ENCODE results near the gene PITPNC1.
"Not testable (repeated sequence)": the region's sequence is repeated elsewhere in the genome, so short reads cannot be mapped to it uniquely, and the experiment has no call there.

PITPNC1 gene

DNA sequence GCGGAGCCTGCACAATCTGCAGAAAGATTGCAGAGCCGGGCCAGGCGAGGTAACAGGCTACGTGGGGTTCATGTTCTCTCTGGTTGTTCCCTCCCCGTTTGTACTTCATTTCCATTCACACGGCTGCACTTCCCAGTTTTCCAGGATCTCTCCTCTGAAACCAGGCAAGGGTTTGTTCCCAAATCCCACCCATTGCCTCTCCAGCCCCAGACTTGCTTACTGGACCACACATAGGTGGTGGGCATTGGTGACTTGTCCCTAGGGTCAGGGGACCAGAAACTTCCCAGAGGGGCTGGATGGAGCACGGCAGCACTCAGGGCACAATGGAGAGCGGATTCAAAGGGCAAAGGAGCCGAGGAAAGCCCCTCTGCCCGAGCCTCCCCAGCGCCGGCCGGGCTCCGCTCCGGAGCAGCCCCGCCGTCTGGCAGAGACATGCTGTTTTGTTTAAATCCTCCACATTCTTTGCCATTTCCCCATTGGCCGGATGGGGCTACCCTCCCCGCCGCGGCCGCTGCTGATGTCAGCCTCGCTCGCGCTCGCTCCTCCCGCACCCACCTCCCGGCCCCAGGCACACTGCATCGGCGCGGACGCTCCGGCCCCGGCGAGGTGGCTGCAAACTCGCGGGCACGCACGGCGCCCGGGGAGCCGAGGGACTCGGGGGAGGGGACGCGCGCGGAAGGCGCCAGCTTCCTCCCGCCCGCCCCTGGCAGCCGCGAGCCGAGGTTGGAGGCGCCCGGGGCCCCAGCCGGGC, at the start of gene PITPNC1:
Gene PITPNC1 (plus strand): TSS at position 545 of the 751 bp plus-strand sequence.
- peak; percentile 58 to 66 for DNase-seq (ENCODE audit: low read depth in 2 of 2)

DNA sequence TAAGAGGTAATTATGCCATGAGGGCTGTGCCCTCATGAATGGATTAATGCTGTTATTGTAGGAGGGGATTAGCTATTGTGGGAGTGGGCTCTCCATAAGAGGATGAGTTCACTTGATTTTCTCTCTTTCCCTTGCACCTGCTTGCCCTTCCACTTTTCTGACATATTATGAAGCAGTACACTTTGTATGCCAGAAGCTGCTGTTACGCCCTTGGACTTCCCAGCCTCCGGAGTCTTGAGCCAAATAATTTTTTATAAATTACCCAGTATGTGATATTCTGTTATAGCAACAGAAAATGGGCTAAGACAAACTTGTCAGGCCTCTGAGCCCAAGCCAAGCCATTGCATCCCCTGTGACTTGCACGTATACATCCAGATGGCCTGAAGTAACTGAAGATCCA, 49.1 kb upstream of the PITPNC1 start:
- DNase-seq (ENCODE audit: low read depth in 2 of 2): no peak

DNA sequence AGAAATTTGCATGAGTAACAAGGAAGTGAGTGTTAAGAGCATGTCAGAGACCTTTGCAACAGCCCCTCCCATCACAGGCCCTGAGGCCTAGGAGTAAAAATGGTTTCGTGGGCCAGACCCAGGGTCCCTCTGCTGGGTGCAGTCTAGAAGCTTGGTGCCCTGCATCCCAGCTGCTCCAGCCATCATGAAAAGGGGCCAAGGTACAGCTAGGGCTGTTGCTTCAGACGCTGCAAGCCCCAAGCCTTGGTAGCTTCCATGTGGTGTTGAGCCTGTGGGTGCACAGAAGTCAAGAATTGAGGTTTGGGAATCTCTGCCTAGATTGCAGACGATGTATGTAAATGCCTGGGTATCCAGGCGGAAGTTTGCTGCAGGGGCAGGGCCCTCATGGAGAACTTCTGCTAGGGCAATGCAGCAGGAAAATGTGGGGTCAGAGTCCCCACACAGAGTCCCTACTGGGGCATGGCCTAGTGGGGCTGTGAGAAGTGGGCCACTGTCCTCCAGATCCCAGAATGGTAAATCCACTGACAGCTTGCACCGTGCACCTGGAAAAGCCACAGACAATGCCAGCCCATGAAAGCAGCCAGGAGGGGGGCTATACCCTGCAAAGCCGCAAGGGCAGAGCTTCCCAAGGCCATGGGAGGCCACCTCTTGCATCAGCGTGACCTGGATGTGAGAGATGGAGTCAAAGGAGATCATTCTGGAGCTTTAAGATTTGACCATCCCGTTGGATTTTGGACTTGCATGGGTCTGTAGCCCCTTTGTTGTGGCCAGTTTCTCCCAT, 45.5 kb upstream of the PITPNC1 start:
- not testable (repeated sequence) for DNase-seq (ENCODE audit: low read depth in 2 of 2)

DNA sequence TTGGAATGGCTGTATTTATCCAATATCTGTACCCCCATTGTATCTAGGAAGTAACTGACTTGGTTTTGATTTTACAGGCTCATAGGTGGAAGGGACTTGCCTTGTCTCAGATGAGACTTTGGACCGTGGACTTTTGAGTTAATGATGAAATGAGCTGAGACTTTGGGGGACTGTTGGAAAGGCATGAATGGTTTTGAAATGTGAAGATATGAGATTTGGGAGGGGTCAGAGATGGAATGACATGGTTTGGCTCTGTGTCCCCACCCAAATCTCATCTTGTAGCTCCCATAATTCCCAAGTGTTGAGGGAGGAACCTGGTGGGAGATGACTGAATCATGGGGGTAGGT, 44.9 kb upstream of the PITPNC1 start:
- not testable (repeated sequence) for DNase-seq (ENCODE audit: low read depth in 2 of 2)

DNA sequence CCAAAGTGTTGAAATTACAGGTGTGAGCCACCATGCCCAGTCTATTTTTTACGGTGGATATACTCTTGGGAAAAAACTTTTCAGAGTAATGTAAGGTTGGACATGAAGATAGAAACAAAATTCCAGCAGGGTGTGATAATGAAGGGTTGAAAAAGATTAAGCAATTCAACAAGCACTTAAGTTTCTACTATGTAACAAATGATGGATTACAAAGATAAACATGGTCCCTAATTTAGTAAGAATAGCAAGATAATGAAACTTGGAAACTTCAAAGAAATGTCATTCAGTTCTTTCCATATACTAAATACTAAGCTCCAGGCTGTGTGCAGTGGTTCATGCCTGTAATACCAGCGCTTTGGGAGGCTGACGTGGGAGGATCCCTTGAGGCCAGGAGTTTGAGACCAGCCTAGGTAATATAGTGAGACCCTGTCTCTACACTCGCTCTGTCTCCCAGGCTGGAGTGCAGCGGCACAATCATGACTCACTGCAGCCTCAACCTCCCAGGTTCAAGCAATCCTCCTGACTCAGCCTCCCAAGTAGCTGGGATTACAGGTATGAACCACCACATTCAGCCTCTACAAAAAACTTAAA, 41.7 kb upstream of the PITPNC1 start:
- no peak for DNase-seq (ENCODE audit: low read depth in 2 of 2)

DNA sequence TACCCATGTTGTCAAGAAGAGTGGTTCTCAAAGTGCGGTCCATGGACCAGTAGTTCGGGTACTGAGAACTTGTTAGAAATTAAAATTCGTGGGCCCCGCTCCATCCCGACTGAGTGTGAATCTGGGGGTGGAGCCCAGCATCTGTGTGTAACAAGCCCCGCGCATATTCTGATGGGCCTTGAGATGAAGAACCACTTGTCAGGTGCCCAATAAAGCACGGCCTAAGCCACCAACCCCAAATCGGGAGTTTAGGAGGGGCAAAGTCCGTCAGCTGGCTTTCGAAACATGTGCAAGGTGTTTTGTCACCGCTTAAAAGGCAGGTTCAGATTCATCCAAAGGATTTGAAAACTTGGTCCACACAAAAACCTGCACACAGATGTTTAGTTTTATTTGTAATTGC, 40.2 kb upstream of the PITPNC1 start:
- no peak for DNase-seq (ENCODE audit: low read depth in 2 of 2)

DNA sequence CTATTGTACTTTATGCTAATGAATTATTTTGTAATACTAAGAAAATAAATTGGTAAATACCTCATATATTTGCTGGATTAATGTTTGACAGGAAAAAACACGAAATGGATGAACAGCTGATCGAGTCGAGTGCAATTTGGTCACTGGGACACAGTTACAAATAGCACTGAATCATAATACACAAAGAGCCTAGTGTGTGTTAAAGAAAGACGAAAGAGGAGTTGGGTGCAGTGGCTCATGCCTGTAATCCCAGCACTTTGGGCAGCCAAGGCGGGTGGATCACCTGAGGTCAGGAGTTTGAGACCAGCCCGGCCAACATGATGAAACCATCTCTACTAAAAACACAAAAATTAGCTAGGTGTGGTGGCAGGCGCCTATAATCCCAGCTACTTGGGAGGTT, 38.7 kb upstream of the PITPNC1 start:
- DNase-seq (ENCODE audit: low read depth in 2 of 2): not testable (repeated sequence)

DNA sequence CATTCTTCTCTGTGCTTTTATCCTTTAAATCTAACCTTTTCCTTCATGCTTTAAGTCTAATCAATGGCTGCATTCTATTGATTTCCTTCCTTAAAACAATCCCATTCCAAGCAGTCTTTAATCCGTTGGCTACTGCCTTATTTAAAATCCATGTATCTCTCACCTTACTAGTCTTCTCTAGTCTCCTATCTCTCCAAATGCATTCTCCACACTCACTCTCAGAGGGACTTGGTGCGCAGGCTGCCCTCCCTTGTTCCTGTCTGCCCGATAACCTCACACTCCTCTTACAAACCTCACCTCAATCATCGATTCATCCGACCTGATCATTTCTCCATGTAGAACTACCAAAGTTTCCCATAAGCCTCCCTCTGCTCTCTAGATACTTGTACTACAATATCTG, 33.8 kb upstream of the PITPNC1 start:
- DNase-seq (ENCODE audit: low read depth in 2 of 2): no peak

DNA sequence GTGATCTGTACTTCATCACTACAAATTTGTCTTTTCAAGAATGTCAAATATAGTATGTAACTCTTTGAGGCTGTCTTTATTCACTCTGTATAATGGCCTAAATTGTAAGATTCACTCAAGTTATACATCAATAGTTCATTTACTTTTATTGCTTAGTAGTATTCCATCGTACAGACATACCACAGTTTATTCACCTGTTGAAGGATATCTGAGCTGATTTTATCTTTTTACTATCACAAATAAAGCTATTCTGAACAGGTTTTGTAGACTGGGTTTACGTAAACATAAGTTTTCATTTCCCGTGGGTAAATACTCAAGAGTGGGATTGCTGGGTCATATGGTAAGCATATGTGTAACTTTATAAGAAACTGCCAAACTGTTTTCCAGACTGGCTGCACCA, 29.3 kb upstream of the PITPNC1 start:
- no peak for DNase-seq (ENCODE audit: low read depth in 2 of 2)

DNA sequence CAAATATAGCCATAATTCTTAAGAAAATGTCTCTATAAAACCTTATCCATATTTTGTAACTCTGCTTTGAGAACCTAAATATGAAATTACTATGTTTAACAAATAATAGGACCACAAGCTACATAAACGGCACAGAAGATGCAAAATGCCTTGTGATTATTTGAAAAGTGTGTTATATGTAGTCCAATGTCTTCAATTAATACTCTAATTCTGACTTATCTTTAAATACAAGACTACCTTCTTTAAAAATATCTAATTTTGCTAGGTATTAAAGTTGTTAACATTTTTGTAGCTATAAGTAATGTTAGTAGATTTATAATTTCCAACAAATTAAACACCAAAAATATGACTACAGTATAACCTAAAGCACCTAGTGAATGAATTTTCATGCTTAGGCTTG, 27.7 kb upstream of the PITPNC1 start:
- no peak for DNase-seq (ENCODE audit: low read depth in 2 of 2)

DNA sequence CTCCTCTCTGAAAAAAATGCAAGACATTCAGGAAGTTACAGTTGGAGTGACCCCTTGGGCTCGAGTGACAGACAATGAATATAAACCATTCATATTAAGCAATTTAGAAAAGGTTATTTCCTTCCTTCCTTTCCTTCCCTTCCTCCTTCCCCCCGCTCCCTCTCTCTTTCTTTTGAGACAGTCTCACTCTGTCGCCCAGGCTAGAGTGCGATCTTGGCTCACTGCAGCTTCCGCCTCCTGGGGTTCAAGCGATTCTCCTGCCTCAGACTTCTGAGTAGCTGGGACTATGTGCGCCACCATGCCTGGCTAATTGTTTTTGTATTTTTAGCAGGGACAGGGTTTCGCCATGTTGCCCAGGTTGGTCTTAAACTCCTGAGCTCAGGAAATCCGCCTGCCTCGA, 23.9 kb upstream of the PITPNC1 start:
- no peak for DNase-seq (ENCODE audit: low read depth in 2 of 2)

DNA sequence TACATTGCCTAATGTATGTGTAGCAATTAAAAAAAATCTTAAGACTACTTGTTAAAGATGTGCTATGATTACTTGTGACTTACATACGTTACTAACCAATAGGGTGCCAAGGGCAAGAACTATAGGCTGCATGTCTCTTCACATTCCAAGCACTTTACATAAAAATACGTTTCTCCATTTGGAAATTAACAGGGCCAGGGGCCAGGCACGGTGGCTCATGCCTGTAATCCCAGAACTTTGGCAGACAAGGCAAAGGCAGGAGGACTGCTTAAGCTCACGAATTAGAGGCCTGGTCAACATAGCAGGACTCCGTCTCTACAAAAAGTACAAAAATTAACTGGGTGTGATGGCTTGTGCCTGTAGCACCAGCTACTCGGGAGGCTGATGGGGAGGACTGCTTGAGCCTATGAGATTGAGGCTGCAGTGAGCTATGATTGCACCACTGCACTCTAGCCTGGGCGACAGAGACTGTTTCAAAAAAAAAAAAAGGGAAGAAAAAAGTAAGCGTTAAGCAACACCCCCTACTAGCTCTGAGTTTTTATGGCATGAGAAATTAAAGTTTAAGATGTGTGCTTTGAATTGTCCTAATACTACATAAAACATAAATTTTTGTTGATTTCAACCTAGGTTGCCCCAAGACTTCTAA, 23.0 kb upstream of the PITPNC1 start:
- DNase-seq (ENCODE audit: low read depth in 2 of 2): no peak

DNA sequence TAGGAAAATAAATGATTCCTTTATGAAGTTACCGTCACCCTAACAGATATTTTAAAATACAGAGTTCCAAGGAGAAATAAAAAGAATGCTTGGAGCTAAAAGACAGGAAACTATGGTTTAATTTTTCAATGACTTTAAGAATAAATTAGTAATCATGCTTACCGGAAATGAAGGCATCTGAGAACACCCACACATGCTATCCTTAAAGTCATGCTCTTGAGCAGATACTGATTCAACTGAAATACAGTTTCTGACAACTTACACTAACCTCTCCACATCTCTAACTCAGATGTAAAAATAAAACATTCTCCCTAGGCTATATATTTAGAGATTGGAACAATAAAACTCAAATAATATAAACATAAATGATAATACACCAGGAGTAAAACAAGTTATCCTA, 18.5 kb upstream of the PITPNC1 start:
- no peak for DNase-seq (ENCODE audit: low read depth in 2 of 2)

DNA sequence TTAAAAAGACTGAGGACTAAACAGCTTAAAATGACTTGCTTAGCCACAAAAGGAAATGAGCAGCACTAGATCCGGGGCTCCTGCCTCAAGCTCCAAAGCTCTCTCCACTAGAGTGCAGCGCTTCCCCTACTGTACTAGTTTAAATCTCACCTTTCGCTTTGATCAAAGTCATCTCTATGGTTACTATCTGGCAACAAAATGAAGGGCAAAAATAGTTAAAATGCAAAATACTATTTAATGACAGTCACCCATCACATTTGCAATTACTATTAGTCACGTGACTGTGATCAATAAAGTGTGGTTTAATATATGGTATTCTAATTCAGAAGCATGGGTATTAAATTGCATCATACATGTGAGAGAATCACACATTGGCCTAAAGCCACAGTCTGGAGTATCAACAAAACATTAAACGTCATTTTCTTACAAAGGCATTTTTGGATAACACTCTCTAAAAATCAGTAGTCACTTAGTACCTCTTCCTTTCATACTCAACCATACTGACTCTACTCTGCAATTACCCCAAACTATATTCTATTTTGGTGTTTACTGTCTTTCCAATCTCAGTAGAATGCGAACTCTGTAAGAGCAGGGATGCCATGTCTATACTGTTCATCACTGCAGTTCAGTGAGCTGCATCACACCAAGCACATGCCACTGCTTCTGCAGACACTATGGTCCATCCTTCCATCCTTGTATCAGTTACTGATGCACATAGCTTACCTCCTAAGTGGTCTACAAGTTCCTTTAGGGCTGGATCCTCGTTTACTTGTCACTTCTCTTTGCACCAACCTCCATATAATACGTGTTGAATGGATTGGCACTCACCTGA, 16.9 kb upstream of the PITPNC1 start:
- DNase-seq (ENCODE audit: low read depth in 2 of 2): no peak

DNA sequence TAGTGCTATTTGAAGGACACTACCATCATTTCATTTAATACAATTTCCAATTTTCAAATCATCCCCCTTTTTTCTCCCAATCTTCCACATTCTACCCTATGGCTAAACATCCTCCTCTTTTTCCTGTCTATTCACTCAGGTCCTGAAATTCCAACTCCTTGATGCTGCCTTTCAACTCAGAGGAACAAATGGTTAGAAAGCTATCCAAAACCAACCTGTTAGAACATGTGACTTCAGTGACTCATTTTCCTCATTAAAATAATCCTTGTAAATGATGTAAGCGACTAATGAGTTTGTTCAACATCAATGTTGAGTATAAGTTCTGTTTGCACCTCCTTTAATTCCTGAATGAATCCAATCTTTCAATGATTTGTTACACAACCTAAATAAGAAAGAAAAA, 16.2 kb upstream of the PITPNC1 start:
- DNase-seq (ENCODE audit: low read depth in 2 of 2): no peak

DNA sequence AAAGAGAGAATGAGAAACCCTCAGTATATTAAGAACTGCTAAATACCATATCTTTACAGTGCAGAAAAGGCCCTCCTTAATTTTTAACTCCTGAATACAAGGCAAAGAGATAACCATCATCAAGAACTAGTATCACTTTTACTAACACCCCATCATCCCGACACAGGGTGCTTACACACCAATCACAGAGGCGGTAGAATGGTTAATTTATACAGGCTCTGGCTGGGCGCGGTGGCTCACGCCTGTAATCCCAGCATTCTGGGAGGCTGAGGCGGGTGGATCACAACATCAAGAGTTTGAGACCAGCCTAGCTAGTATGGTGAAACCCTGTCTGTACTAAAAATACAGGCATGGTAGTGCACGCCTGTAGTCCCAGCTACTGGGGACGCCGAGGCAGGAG, 14.9 kb upstream of the PITPNC1 start:
- DNase-seq (ENCODE audit: low read depth in 2 of 2): no peak

DNA sequence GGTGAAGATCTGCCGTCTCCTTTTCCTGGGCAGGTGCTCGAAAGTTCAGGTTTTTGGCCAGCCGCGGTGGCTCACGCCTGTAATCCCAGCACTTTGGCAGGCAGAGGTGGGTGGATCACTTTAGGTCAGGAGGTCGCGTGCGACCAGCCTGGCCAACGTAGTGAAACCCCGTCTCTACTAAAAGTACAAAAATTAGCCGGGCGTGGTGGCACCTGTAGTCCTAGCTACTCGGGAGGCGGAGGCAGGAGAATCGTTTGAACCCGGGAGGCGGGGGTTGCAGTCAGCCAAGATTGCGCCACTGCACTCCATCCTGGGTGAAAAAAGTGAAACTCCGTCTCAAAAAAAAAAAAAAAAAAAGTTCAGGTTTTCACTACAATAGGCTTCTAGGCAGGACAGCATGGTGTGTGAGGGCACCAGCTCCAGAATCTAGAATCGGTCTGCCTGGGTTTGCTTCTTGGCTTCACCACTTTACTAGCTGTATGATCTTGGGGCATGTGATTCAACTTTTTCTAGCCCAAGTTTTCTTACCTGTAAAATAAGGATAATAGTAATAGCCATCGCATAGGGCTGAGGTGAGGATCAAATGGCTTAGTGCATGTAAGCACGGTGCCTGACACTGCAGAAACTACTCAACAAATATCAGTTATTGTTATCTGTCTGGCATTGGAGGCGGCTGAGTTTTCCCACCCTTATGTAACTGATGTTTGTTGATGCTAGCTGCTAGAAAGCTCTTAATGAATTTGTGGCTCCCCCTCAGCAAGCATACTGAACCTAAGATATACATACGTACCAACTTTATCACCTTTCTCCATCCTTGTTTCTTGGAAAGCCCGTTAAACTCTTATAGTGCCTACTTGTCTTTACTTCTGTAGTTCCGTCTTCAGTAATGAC, 12.0 kb upstream of the PITPNC1 start:
- DNase-seq (ENCODE audit: low read depth in 2 of 2): no peak

DNA sequence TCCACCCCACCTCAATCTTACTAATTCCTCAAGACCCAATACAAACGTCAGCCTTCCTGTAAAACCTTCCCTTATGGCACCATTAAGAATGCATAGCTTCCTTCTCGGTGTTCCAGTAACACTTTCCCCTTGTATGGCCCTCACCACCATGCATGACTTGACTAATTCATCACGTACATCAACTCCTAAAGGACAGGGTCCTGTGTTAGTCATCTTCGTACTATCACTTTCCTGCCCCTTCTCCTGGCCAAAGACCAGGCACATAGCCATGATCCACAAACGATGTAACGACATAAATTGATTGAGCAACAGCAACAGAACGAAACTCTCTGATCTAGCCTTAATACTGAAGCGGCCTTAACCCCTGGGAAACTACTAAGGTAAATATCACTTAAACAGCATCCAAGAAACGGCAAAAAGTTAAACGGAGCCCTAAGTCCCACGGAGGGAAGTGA, 11.3 kb upstream of the PITPNC1 start:
- DNase-seq (ENCODE audit: low read depth in 2 of 2): no peak

DNA sequence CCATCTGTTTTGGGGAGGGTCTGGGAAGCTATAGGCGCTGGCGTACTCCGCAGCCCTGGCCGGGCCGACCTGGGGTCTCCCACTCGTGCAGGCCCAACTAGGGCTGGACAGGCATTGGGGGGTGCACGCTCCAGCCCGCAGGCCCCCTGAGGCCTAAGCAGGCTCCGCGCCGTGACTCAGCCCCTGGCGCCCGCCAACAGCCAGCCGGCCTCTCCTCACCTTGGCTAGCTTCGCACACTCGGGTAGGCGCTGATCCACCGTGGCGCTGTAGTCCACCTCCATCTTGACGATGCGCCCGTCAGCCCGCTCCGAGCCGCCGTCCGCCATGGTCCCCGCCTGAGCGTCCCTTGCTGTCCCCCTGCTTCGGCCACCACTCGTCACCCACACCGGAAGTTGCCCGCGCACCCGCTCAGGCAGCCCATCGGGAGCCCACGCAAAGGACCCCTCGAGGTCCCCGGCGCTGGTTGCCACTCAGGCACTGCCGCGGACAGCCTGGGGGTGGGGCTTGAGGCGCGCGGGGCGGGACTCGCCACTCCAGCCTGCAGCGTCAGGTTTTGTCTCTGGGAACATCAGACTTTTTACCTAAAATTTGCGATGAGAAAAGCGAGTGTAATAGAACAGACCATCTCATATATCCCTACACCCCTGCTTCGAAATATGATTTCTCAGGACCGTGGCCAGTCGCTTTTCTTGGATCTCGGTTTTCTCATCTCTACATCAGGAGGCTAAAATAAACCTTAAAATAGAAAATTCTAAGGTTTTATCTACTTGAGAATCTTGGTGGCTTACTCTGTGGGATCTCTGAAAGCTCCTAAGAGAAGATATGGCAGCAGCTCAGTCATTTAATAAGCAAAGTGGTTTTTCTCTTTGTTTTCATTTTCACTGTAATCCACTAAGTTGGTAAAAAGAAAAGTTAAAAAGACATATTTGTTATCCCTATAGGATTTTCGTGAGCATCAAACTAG, 10.6 kb upstream of the PITPNC1 start, which contains the start of gene PSMD12:
Gene PSMD12 (minus strand): TSS at position 385 of the 965 bp plus-strand sequence. CDS start 58 bp downstream, at position 327.
- DNase-seq (ENCODE audit: low read depth in 2 of 2): peak; percentile 83 to 94
